ENCODE measurements around the gene MLH3.

DNA sequence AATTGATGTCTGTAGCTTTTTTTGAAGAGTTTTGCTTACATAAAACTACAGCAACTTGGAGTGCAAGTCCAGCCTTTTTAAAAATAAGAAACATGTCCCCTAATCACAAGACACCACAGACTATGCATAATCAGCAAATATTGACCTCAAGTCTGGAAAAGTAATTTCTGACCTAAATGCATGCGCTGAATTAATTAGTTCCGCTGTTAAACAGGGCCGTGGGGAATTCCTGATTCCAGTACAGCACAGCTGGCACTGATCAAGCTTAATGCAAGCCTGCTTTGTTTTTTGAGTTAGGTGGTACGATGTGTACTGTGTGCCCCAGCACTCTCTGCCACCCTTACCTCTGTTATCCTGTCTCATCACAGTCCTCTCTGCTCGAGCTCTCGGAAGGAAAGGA lies 9.2 kb downstream of the MLH3 start:
- TF ChIP-seq, protein P1, sequence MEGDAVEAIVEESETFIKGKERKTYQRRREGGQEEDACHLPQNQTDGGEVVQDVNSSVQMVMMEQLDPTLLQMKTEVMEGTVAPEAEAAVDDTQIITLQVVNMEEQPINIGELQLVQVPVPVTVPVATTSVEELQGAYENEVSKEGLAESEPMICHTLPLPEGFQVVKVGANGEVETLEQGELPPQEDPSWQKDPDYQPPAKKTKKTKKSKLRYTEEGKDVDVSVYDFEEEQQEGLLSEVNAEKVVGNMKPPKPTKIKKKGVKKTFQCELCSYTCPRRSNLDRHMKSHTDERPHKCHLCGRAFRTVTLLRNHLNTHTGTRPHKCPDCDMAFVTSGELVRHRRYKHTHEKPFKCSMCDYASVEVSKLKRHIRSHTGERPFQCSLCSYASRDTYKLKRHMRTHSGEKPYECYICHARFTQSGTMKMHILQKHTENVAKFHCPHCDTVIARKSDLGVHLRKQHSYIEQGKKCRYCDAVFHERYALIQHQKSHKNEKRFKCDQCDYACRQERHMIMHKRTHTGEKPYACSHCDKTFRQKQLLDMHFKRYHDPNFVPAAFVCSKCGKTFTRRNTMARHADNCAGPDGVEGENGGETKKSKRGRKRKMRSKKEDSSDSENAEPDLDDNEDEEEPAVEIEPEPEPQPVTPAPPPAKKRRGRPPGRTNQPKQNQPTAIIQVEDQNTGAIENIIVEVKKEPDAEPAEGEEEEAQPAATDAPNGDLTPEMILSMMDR (IDR thresholded peaks at IDR 0.05 in 4 of 5, conservative IDR thresholded peaks at IDR 0.05 in 1 of 5) = no peak
- no peak for TF ChIP-seq POLR2A (IDR thresholded peaks at IDR 0.05)
